Right lobe of liver (tissue), 4 donors: ENCODE measurements around the gene RAD54L.
"Not testable (repeated sequence)": the region's sequence is repeated elsewhere in the genome, so short reads cannot be mapped to it uniquely, and the experiment has no call there.

Experiments used
- POLR2A ChIP-seq: fragments of 450-650 bp; IDR thresholded peaks from one replicate; pipeline ENCODE4 v1.6.1; 2017; ENCODE audit warnings: antibody characterized with exemption, mild to moderate bottlenecking
- TF ChIP-seq, protein P1 (sequence below), 4 donors: fragments of 200-600 bp in 3 of 4; fragments of 450-650 bp in 1 of 4; IDR thresholded peaks; one replicate each; pipeline versions ENCODE4 v1.5.1 to v1.8.0; 2016 to 2022; ENCODE audit warnings: antibody characterized with exemption in 4 of 4, mild to moderate bottlenecking in 2 of 4
- donor health status: DM: no; HTN: no; CAD: no.
- donor health status: DM: no; HTN: no; CAD: no.
- donor health status: DM: no; HTN: yes; CAD: no.

DNA sequence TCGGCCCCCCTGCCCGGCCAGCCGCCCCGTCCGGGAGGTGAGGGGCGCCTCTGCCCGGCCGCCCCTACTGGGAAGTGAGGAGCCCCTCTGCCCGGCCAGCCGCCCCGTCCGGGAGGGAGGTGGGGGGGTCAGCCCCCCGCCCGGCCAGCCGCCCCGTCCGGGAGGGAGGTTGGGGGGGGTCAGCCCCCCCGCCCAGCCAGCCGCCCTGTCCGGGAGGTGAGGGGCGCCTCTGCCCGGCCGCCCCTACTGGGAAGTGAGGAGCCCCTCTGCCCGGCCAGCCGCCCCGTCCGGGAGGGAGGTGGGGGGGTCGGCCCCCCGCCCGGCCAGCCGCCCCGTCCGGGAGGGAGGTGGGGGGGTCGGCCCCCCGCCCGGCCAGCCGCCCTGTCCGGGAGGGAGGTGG lies 5.8 kb upstream of the RAD54L start:
- TF ChIP-seq, protein P1, sequence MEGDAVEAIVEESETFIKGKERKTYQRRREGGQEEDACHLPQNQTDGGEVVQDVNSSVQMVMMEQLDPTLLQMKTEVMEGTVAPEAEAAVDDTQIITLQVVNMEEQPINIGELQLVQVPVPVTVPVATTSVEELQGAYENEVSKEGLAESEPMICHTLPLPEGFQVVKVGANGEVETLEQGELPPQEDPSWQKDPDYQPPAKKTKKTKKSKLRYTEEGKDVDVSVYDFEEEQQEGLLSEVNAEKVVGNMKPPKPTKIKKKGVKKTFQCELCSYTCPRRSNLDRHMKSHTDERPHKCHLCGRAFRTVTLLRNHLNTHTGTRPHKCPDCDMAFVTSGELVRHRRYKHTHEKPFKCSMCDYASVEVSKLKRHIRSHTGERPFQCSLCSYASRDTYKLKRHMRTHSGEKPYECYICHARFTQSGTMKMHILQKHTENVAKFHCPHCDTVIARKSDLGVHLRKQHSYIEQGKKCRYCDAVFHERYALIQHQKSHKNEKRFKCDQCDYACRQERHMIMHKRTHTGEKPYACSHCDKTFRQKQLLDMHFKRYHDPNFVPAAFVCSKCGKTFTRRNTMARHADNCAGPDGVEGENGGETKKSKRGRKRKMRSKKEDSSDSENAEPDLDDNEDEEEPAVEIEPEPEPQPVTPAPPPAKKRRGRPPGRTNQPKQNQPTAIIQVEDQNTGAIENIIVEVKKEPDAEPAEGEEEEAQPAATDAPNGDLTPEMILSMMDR (IDR thresholded peaks at IDR 0.05), result not testable (repeated sequence)
- not testable (repeated sequence) for TF ChIP-seq POLR2A
